SIG-M5 (cell line): Measurements from ENCODE around the gene DLGAP1.
"Not testable (repeated sequence)": the region's sequence is repeated elsewhere in the genome, so short reads cannot be mapped to it uniquely, and the experiment has no call there.

Source experiments
- DNase-seq: peaks from one replicate; lab custom pipeline; 2025; lab: John Stamatoyannopoulos, UW

The DLGAP1 gene

DNA sequence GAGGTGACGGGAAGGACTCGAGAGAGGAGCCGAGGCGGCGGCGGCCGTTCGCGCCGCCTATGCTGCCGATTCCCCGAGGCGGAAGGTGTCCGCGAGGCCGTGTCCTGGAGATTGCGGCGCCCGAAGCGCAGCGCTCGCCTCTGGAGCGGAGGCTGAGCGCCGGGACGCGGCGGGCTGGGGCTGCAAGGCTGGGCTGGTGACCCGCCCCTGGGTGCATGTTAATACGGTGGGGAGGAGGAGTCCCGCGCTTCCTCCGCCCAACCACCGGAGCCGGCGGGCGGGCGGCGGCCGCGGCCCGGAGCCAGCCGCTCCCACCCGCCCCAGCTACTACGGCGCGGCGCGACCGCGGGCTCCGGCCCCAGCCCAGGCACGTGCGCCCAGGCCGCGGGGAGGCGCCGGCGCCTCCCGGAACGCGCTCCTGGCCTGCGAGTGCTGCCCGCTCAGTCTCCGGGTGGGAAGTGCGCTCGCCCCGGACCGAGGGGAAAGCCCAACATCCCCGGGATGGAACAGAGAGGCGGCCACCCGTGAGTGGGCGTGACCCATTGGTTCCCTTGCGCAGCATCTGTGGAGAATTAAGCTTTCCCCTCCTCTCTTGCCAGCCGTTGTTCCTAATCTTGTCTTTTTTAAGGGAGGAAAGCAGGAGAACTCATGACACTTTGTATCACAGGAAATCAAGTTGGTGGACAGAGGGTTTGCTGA, at the start of gene DLGAP1:
TSS of gene DLGAP1 (minus strand) at position 195 of the 699 bp plus-strand sequence.
- no peak for DNase-seq

DNA sequence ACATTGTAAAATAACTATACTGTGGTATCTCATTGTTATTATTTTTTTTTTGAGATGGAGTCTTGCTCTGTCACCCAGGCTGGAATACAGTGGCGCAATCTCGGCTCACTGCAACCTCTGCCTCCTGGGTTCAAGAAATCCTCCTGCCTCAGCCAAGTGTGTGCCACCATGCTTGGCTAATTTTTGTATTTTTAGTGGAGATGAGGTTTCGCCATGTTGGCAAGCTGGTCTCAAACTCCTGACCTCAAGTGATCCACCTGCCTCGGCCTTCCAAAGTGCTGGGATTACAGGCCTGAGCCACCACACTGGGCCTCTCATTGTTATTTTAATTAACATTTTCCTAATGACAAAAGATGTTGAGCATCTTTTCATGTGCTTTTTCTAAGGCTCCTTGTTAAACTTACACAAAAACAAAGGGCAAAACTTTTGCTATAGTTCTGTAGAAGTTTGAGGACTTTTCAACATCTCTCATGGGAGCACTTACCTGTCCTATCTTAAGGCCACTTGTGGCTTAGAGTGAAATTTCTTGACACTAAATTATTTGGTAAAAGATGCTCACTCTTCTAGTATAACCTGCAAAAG, 39.7 kb upstream of the DLGAP1 start:
- not testable (repeated sequence) for DNase-seq

DNA sequence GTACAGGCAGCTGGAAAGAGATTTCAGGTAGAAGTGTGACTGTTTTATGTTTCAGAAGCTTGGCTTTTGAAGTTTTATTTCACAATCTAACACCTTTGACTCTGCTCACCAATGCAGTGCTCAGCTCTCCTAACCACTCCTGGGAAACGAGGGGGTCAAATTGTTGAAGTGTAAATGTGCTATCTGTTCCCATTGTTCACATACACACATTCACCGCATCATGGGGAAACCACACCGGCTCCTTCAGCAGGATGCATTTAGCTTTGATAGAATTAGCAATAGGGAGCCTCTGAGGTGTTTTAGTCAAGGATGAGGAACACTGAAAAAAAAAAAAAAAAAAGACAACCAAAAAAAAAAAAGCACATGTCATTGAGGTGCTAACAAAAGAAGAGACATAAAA, 13.4 kb upstream of the DLGAP1 start:
- no peak for DNase-seq

DNA sequence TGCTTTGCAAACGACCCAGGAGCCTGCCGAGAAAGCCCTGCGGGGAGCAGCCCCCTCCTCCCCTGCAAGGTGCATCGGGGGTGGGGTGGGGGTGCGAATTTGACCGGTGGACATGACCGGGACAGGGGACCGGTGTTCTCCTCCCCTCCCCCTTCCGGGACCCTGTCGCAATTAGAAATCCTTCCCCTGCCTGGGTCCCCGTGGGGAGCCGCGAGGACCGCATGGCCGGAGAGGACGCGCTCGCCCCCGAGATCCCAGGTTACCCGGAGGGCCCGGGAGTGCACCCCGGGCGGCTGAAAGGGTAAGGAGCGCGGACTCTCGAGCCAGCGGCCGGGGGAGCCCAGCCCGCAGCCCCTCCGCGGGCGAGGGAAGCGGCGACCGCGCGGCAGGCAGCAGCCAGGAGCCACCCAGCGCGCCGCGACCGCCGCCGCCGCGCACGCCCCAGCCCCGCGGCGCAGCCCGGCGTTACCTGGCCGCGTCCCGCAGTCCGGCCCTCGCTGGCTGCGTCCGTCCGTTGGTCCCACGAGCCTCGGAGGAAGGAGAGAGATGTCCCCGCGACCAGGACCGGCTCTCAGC, 482 bp downstream of the DLGAP1 start:
- DNase-seq = no peak

DNA sequence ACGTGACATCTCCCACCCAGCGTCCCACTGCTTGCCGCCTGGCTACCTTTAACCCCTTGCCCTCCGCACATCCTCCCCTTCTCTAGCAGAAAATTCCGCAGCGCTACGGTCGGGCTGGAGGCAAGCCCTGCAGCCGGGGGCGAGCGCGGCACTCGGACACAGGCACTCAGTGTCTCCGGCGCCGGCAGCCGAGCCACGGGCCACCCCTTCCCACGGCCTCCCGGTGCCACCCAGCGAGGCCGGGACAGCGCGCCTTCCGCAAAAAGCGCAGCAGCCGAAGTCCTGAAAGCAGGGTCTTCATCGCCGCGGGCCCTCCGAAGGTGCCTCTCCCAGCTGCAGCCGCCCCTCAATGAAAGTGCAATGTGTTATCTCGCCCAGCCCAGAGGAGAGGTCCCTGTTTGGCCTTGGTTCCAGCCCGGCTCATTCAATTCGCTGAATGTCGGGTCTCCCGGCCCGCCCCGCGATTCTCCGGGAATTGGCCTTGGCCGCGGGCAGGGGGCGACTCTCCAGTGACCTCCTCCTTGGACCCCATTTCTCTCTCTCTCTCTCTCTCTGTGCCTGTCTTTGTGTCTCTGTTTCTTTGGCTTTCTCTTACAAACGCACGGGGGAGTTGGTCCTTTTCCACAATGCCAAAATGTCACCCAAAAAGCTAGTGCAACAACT, 1.1 kb downstream of the DLGAP1 start:
- no peak for DNase-seq

DNA sequence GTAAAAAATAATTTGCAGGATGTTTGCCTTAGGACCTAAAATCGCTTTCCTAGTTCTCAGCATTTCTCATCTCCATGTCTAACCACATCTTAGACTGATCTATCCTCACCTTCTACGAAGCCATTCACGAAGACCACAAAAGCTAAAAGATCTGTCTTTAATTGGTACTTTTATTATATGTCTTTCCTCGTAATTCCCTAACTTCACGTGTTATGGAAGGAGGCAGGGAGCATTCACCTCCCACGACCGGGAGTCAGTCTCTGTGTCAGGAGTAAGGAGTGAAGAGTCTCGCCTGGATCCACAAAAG, 1.6 kb downstream of the DLGAP1 start:
- DNase-seq = no peak

DNA sequence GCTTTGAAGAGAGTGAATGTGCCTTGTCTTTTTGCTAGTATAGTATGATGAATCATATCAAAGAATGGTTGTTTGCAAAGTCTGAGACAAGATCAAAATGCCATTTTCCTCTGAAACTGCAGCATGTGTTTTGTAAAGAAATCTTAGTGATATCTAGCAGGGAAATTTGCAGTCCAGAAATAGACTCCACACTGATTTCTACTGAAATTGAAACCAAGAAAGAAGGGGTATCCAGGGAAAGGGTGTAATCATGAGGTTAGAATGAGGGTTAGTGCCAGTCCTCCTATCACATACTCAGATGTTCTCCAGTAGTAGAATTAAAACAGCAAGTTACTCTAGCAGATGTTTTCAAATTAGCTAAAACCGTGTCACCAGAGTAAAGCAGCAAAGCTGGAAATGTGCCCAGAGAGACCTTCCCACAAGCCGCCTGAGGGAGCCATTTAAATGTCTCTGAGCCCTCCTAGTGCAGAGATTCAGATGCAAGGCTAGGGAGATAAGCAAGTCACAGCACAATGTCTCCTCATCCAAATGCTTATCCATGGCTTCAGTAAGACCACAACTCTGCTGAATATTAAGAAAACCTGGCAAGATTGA, 4.9 kb downstream of the DLGAP1 start:
- no peak for DNase-seq

DNA sequence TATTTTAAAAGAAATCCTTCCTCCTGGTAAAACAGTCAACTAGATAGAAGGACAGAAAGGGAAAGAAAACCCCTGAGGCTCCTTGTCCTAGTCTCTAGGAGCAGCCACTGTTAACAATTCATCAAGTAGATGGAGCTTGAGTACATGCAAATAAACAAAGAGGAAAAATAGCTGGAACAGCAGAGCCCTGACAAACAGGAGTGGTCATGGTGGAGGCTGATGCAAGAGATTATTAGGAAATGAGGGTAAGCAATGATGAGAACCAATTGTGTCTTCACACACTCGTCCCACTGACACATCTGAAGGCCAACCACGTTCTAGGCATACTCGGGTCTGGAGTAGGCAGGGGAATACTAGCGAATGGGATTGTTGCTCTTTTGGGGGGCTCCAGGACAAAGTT, 9.2 kb downstream of the DLGAP1 start:
- no peak for DNase-seq

DNA sequence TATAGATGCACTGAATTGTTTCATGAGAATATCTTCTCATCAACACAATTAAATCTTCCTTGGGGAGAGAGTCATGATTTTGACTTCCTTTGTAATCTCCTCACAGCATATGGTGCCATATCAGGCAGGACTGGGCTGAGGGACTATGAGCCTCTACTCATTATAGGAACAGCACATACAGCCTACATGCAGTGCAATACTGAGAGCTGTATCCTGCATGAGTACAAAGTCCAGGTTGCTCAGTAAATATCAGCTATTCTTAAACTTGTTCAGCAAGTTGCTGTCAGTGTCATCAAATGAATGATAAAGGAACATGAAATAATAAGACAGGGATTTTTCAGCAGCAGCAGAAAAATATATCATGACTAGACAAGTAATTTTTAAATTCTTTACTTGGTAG, 10.8 kb downstream of the DLGAP1 start:
- DNase-seq = no peak

DNA sequence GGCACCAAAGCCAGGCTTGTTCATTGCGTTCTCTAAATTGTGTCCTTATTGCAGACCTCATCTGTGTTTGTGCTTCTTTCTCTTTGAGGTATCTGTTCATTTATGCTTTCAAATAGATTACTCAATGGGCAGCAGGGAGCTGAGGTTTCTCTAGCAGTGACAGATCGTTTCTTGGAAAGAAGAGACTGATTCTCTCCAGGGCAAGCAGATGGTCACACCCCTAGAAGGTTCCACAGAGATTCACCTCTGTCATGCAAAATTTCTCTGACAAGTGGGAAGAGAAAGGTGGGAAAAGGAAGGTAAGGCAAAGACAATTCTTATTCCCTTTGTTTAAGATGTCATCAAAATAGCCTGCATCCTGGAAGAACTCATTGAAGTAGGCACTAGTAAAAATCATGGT, 14.0 kb downstream of the DLGAP1 start:
- no peak for DNase-seq

DNA sequence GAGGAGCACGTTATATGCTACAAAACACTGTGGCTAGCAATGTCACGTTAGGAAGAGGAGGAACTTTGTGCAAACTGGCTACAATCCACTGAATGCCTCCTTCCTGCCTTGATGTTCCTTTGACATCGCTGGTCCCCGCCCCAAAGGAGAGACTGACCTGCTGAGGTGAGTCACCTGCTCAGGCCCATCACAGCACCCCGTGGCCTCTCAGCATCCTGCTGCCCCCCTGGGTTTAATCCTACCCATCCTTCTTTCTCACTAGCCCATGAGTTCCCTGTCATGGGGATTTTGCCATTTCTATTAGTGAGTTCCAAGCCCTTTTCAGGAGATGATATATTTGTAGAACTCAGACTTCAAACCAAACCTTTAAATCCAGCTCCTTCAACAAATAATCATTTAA, 16.2 kb downstream of the DLGAP1 start:
- DNase-seq = no peak

DNA sequence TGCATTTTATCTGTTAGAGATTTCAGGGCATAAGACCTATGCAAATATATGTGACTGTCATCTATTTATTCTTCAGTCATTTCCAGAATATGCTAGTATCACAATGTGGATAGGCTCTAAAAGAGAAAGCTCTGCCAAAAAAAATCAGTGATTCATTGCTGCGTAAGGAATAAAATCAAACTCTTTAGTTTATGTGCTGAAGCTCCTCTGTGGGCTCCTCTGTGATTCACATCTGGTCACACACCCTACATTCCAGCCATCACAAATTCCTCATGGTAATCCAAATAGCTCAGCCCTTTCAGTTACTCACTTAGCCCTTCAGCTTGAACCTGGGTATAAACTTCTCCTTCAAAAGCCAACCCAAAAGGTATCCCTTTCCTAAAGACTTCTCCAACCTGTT, 21.4 kb downstream of the DLGAP1 start:
- DNase-seq = no peak

DNA sequence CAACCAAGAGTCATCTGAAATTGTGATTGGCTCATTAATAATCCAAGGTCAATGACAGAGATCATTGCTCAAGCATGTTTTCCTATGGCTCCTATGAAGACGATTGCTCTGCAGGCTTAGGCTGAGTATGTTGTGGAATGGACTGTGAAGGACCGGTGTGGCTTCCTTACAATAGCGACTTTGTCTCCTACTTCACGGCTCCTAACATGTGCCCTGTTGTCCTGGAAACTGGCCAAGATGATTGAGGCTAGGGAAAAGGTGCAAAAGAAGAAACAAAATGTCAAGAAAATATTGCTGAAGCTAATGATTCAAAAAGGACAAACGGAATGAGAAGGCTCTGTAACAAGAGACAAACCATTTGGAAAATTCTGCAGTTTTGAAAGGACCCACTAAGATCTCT, 24.3 kb downstream of the DLGAP1 start:
- DNase-seq = no peak

DNA sequence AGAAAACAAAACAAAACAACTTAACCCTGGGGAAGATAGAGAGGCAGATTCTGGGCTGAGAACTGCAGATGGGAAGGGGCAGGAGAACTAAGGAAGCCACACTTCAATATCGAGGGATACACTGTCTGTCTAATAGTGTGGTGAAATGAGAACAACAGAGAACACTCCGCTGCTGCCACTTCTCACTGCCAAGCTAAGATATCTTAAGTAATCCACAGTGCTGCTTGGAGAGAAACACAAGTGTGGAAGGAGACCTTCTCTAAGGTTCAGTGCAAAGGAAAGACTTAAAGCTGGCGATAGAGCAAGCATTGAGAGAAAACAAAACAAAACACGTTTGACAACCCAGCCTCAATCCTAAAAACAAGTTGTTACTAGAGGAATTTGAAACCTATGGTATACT, 37.4 kb downstream of the DLGAP1 start:
- DNase-seq = no peak

DNA sequence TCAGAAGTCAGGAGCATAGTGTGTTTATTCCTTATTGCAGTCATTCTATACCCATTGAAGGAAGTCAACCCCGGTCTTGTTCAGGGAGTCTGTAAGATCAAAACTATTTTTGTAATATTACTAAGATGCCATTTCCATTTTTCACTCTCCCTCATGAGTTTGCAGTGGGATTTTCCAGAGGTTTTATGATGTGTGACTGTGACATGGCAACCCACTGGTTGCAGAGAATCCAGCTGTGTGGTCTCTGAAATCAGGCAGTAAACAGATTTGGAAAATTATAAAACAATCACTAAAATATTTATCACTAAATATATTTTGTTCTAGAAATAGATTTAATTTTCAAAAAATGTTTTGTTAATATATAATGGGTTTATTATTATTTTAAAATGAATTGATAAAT, 38.1 kb downstream of the DLGAP1 start:
- DNase-seq = no peak

DNA sequence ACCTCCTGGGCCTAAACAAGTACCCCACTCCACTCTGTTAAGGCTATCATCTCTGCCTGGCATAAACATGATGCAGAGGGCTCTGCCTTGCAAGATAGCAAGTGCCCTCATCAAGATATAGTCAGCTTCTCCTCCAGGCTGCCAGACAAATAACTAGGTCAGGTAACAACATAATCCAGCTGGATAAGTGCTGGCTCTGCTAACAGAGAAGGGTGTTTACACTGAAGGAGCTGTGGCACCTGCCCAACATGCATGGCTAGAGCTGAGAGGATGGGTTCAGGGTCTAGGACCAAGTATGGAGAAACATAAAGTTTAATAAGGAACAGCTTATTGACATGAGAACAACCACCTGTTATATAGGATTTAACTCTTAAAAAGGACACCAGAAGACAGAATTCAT, 42.8 kb downstream of the DLGAP1 start:
- DNase-seq = no peak

DNA sequence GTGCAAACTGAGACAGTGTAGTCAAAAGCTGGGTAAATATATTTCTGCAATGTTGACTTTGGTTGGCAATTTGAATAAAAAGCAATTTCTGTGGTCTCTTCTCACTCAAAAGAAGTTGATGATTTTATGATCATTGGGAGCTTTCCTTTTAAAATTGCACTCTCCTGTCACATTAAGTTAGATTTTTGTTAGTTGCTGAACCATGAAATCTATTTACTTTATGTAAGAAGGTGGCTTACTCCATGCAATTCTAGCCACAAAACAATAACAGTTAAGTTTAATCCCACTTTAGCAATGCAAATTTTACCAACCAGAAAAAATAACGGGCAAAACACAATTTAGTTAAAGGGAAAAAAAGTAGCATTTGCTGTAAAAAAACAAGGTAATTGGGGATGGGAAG, 48.3 kb downstream of the DLGAP1 start:
- DNase-seq = no peak

DNA sequence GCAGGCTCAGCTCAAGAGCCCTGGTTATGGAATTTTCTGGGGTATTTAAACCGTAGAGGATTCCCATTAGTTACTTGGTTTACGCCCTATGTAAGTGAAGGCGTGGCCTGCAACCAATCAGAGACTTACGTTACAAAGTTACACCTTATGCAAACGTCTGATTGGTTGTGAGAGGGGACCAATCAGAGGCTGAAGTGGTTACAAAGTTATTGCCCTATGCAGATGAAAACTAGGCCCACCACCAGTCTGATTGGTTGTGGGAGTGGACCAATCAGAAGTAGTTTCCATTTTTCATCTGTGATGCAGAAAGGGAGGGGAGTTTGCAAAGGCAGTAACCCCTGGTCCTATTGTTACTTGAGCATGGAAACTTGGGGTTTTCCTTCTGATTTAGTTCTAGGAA, 49.1 kb downstream of the DLGAP1 start:
- no peak for DNase-seq

DNA sequence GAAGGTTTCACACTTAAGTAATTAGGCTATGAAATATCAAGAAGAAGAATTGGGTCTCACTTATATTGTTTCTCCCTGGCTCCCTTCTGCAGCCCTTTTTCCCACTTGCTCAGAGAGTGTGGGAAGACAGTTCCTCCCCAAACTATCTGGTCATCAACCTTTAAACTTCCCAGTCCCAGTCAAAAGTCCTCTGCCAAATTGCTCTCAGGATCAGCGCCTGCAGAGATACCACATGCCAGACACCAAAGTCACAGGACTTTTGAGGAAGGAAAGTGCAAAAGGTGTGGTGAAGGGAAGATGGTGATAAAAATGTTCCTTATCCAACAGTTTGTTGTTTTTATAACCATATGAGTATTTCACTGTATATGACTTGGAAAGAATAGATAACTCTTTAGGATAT, 51.3 kb downstream of the DLGAP1 start:
- DNase-seq = no peak

DNA sequence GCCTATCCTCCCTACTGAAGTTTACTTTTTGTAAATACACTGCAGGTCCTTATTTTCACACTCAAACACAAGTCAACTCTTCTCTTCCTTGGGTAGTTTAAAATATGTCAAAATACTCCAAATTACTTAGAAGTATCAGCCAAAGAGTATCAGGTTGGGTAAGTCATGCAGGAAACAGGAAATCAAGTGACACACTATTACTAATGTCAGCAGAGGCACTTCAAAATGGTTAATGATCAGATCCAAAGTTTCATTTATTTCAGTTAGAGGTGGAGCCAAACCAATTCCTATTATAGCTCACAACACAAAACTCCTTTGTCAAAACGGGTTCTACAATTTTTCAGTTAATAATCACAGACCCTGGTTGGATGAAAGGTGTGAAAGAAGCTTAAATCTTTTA, 54.2 kb downstream of the DLGAP1 start:
- no peak for DNase-seq

DNA sequence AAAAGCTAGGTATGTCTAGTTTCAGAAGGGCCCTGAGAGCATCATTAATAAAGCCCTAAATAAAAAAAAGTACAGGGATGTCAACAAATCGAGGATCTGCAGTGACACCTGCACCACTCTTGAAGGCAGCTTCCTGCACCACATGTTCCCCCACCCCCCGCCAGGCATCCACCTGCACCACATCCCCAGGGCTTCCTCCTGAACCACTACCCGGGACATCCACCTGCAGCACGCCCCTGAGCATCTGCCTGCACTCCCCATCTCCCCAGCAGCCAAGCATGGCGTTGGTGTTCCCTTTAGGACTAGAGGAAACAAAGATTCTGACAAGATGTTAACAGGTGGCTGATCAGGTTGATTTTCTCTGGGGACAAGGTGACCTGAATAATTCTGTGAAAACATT, 55.2 kb downstream of the DLGAP1 start:
- DNase-seq = no peak

DNA sequence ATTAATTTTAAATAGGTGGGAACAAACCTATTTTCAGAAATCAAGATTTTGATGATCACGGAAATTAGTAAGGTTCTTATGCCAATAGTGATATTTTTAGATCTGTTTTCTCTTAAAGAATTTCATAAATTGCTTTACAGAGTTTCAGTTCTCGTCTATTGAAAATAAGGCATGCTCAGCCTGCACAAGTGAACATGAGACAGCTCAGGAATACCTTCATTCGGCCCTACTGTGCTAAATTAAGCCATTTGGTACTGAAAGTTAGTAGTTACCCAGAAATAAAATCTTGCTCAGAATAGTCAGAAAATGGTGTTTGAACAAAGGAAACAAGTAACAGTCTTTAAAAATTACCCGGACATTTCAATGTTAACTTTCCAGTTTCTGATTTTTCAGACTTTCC, 60.4 kb downstream of the DLGAP1 start:
- DNase-seq = no peak

DNA sequence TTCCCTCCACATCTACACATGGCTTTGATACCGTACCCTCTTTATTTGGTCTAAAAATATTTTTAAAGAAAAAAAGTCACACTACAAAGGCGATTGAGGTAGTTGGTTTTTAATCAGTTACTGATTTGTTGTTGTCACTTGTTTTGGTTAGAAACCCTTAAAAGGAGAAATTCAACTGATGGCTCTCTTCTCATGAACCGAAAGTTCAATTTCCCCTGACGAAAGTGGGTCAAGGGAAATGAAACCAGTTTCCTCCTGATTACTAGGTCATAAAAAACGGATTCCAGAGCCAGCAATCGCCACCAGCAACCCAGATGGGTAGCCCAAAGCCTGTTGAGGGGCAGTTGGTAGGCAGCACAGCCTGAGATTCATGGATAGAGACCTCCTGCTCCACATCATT, 63.2 kb downstream of the DLGAP1 start:
- no peak for DNase-seq
